ENCODE data around the gene FKBP9.

DNA sequence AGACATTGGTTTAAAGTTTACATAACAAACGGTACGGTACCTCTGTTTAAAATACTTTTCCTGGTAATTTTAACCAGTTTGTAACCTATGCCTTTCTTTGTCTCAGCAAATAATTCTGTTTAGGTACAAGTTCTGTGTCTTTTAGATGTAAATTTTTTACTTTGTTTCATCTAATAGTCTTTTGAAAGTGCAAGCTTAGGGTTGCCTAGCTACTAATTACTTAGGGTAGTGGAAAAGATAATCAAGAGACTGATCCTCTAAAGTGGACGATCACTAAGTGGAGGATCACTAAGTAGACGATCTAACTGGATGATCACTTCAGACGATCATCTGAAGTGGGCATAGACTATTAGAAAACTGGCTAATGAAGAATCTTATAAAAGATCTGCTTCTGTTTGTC, 16.1 kb upstream of the FKBP9 start:
- TF ChIP-seq, protein P1, sequence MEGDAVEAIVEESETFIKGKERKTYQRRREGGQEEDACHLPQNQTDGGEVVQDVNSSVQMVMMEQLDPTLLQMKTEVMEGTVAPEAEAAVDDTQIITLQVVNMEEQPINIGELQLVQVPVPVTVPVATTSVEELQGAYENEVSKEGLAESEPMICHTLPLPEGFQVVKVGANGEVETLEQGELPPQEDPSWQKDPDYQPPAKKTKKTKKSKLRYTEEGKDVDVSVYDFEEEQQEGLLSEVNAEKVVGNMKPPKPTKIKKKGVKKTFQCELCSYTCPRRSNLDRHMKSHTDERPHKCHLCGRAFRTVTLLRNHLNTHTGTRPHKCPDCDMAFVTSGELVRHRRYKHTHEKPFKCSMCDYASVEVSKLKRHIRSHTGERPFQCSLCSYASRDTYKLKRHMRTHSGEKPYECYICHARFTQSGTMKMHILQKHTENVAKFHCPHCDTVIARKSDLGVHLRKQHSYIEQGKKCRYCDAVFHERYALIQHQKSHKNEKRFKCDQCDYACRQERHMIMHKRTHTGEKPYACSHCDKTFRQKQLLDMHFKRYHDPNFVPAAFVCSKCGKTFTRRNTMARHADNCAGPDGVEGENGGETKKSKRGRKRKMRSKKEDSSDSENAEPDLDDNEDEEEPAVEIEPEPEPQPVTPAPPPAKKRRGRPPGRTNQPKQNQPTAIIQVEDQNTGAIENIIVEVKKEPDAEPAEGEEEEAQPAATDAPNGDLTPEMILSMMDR (conservative IDR thresholded peaks at IDR 0.05; ENCODE audit: low read depth, low read length): no peak
- TF ChIP-seq SMC3 (IDR thresholded peaks at IDR 0.05; ENCODE audit: low read depth, low read length) (no peak), POLR2A (IDR thresholded peaks at IDR 0.05; ENCODE audit: low read depth, low read length) (no peak), RCOR1 (IDR thresholded peaks at IDR 0.05; ENCODE audit: insufficient replicate concordance, low read length) (no peak), BHLHE40 (IDR thresholded peaks at IDR 0.05; ENCODE audit: low read depth, low read length) (no peak), CEBPB (IDR thresholded peaks at IDR 0.05; ENCODE audit: low read depth, low read length) (no peak), CHD1 (IDR thresholded peaks at IDR 0.05; ENCODE audit: low read depth, low read length) (no peak), MAFK (IDR thresholded peaks at IDR 0.05; ENCODE audit: low read depth, low read length) (no peak), FOS (IDR thresholded peaks at IDR 0.05; ENCODE audit: low read depth, low read length) (no peak)
- TF ChIP-seq, protein P2, sequence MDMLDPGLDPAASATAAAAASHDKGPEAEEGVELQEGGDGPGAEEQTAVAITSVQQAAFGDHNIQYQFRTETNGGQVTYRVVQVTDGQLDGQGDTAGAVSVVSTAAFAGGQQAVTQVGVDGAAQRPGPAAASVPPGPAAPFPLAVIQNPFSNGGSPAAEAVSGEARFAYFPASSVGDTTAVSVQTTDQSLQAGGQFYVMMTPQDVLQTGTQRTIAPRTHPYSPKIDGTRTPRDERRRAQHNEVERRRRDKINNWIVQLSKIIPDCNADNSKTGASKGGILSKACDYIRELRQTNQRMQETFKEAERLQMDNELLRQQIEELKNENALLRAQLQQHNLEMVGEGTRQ (IDR thresholded peaks at IDR 0.05; ENCODE audit: low read depth, low read length): no peak
- TF ChIP-seq, protein P3, sequence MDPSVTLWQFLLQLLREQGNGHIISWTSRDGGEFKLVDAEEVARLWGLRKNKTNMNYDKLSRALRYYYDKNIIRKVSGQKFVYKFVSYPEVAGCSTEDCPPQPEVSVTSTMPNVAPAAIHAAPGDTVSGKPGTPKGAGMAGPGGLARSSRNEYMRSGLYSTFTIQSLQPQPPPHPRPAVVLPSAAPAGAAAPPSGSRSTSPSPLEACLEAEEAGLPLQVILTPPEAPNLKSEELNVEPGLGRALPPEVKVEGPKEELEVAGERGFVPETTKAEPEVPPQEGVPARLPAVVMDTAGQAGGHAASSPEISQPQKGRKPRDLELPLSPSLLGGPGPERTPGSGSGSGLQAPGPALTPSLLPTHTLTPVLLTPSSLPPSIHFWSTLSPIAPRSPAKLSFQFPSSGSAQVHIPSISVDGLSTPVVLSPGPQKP (IDR thresholded peaks at IDR 0.05; ENCODE audit: borderline replicate concordance, low read depth, low read length): no peak
